HEK293 (cell line): ENCODE results near the gene FBXO33.

ENCODE experiments used
- CTCF ChIA-PET: fragments of 350-600 bp; formaldehyde crosslinking; extraction: SDS; loops from one replicate; lab custom pipeline; 2021; ENCODE audit warnings: antibody characterized with exemption; lab: Yijun Ruan, JAX
- POLR2A ChIA-PET: fragments of 300-600 bp; formaldehyde crosslinking; extraction: SDS; loops from one replicate; lab custom pipeline; 2020; ENCODE audit warnings: antibody characterized with exemption, inconsistent platforms; lab: Yijun Ruan, JAX
- H3K27ac ChIP-seq: fragments of 200-500 bp; sonication (Bioruptor generic); 2 replicates; pipeline ENCODE4 v1.5.1; 2014; ENCODE audit warnings: low read depth, low read length, control low read depth, inconsistent platforms; ENCODE audit errors: extremely low read depth
- H3K36me3 ChIP-seq, 2 experiments: fragments of 200-500 bp in 1 of 2; sonication (Bioruptor generic) in 1 of 2; 1 replicate in 1 of 2; 2 replicates in 1 of 2; pipeline ENCODE4 v1.5.1; 2014 to 2017; ENCODE audit warnings: inconsistent platforms in 2 of 2, low read length in 2 of 2; ENCODE audit not compliant: control insufficient read depth in 2 of 2, insufficient read depth in 1 of 2
- H3K4me1 ChIP-seq: fragments of 200-500 bp; sonication (Bioruptor generic); 2 replicates; pipeline ENCODE4 v1.5.1; 2014; ENCODE audit warnings: mild to moderate bottlenecking, low read length, inconsistent platforms; ENCODE audit not compliant: control insufficient read depth, insufficient read depth
- H3K4me3 ChIP-seq: 2 replicates; pipeline ENCODE4 v1.5.1; 2011; ENCODE audit warnings: low read depth, mild to moderate bottlenecking, control low read depth, low read length, moderate library complexity
- H3K9me3 ChIP-seq: fragments of 200-500 bp; sonication (Bioruptor generic); 2 replicates; pipeline ENCODE4 v1.5.1; 2014; ENCODE audit warnings: low read depth, low read length, inconsistent platforms; ENCODE audit not compliant: control insufficient read depth, insufficient read depth
- BCL11B ChIP-seq: fragments of 450-650 bp; formaldehyde crosslinking; IDR thresholded peaks from 2 replicates; pipeline ENCODE4 v1.5.1; 2016; ENCODE audit warnings: low read depth, missing biosample characterization, missing genetic modification characterization
- EGR2 ChIP-seq: fragments of 450-650 bp; formaldehyde crosslinking; IDR thresholded peaks from 2 replicates; pipeline ENCODE4 v1.5.1; 2016; ENCODE audit warnings: low read depth, missing biosample characterization, missing genetic modification characterization
- KLF7 ChIP-seq: fragments of 450-650 bp; formaldehyde crosslinking; IDR thresholded peaks from 2 replicates; pipeline ENCODE4 v1.5.1; 2016; ENCODE audit warnings: missing biosample characterization, missing genetic modification characterization, borderline replicate concordance
- MZF1 ChIP-seq: fragments of 450-650 bp; formaldehyde crosslinking; IDR thresholded peaks from 2 replicates; pipeline ENCODE4 v1.5.1; 2017; ENCODE audit warnings: missing biosample characterization, missing genetic modification characterization, borderline replicate concordance
- SP2 ChIP-seq: fragments of 450-650 bp; formaldehyde crosslinking; IDR thresholded peaks from 2 replicates; pipeline ENCODE4 v1.5.1; 2016; ENCODE audit warnings: missing biosample characterization, missing genetic modification characterization
- ZBTB49 ChIP-seq: fragments of 450-650 bp; formaldehyde crosslinking; IDR thresholded peaks from 2 replicates; pipeline ENCODE4 v1.5.1; 2016; ENCODE audit warnings: missing biosample characterization, missing genetic modification characterization, low read depth
- ZNF148 ChIP-seq: fragments of 450-650 bp; formaldehyde crosslinking; IDR thresholded peaks from 2 replicates; pipeline ENCODE4 v1.5.0; 2017; ENCODE audit warnings: missing biosample characterization, missing genetic modification characterization, borderline replicate concordance
- ZNF175 ChIP-seq: fragments of 450-650 bp; formaldehyde crosslinking; IDR thresholded peaks from 2 replicates; pipeline ENCODE4 v1.5.1; 2016; ENCODE audit warnings: missing biosample characterization, missing genetic modification characterization
- ZNF239 ChIP-seq: fragments of 450-650 bp; formaldehyde crosslinking; IDR thresholded peaks from 2 replicates; pipeline ENCODE4 v1.5.1; 2016; ENCODE audit warnings: missing biosample characterization, missing genetic modification characterization
- ZNF24 ChIP-seq: fragments of 450-650 bp; formaldehyde crosslinking; IDR thresholded peaks from 2 replicates; pipeline ENCODE4 v1.5.1; 2016; ENCODE audit warnings: missing biosample characterization, missing genetic modification characterization
- ZNF404 ChIP-seq: fragments of 450-650 bp; formaldehyde crosslinking; IDR thresholded peaks from 2 replicates; pipeline ENCODE4 v1.5.1; 2017; ENCODE audit warnings: missing biosample characterization, missing genetic modification characterization
- ZNF530 ChIP-seq: fragments of 450-650 bp; formaldehyde crosslinking; IDR thresholded peaks from 2 replicates; pipeline ENCODE4 v1.5.1; 2016; ENCODE audit warnings: low read depth, missing biosample characterization, missing genetic modification characterization
- ZNF548 ChIP-seq: fragments of 450-650 bp; formaldehyde crosslinking; IDR thresholded peaks from 2 replicates; pipeline ENCODE4 v1.5.1; 2016; ENCODE audit warnings: missing biosample characterization, missing genetic modification characterization
- ZNF560 ChIP-seq: fragments of 450-650 bp; formaldehyde crosslinking; IDR thresholded peaks from 2 replicates; pipeline ENCODE4 v1.5.1; 2017; ENCODE audit warnings: missing biosample characterization, missing genetic modification characterization, borderline replicate concordance
- ZNF768 ChIP-seq: fragments of 450-650 bp; formaldehyde crosslinking; IDR thresholded peaks from 2 replicates; pipeline ENCODE4 v1.5.1; 2018; ENCODE audit warnings: missing biosample characterization, mild to moderate bottlenecking, missing genetic modification characterization
- TF ChIP-seq, protein P1 (sequence below): fragments of 450-650 bp; formaldehyde crosslinking; IDR thresholded peaks from 2 replicates; pipeline ENCODE4 v1.5.1; 2016; ENCODE audit warnings: missing biosample characterization, missing genetic modification characterization
- TF ChIP-seq, protein P2 (sequence below): fragments of 450-650 bp; formaldehyde crosslinking; IDR thresholded peaks from 2 replicates; pipeline ENCODE4 v1.5.1; 2016; ENCODE audit warnings: missing biosample characterization, missing genetic modification characterization
- TF ChIP-seq, protein P3 (sequence below): fragments of 450-650 bp; IDR thresholded peaks from 2 replicates; pipeline ENCODE4 v1.5.1; 2018; ENCODE audit warnings: missing biosample characterization, missing genetic modification characterization
- TF ChIP-seq, protein P4 (sequence below): sonication (generic); formaldehyde crosslinking; IDR thresholded peaks from 2 replicates; pipeline ENCODE4 v1.8.1; 2022; ENCODE audit warnings: mild to moderate bottlenecking, moderate library complexity, missing genetic modification reagents

The FBXO33 gene

DNA sequence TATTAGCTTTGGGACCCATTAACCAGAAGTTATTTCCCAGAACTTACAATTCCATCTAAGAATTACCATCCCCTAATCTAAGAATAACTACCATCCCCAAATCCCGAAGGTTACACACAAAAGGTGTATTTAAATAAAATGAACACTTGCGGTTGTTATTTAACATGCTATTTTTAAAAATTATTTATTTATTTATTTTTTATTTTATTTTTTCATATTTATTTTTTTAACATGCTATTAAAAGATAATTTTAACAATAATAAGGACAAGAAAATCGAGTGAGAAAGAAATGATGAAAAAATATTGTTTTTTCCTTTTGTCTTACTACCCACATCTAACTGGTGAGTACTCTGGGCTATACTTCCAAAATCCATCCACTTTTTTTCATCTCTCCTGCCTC, 6.3 kb downstream of the FBXO33 start:
- Histone ChIP-seq H3K27ac (no peak overlapping the region), H3K9me3 (no peaks in the 10 kb centered on the region), H3K4me3 (no peak overlapping the region), H3K36me3 (no peaks in the 10 kb centered on the region), H3K4me1 (peaks cover 10% of the 10 kb centered on the region)
- ChIA-PET POLR2A (no interaction called here), CTCF (interaction anchor here (0.5 to 1.6 kb wide), 4 partner anchors 48 to 194 kb away, joined by 3 to 6 read pairs (median 4); no protein-coding TSS in a partner anchor)
- TF ChIP-seq, protein P1, sequence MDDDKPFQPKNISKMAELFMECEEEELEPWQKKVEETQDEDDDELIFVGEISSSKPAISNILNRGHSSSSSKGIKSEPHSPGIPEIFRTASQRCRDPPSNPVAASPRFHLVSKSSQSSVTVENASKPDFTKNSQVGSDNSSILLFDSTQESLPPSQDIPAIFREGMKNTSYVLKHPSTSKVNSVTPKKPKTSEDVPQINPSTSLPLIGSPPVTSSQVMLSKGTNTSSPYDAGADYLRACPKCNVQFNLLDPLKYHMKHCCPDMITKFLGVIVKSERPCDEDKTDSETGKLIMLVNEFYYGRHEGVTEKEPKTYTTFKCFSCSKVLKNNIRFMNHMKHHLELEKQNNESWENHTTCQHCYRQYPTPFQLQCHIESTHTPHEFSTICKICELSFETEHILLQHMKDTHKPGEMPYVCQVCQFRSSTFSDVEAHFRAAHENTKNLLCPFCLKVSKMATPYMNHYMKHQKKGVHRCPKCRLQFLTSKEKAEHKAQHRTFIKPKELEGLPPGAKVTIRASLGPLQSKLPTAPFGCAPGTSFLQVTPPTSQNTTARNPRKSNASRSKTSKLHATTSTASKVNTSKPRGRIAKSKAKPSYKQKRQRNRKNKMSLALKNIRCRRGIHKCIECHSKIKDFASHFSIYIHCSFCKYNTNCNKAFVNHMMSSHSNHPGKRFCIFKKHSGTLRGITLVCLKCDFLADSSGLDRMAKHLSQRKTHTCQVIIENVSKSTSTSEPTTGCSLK (tag by site-specific recombination) = no peak
- TF ChIP-seq, protein P2, sequence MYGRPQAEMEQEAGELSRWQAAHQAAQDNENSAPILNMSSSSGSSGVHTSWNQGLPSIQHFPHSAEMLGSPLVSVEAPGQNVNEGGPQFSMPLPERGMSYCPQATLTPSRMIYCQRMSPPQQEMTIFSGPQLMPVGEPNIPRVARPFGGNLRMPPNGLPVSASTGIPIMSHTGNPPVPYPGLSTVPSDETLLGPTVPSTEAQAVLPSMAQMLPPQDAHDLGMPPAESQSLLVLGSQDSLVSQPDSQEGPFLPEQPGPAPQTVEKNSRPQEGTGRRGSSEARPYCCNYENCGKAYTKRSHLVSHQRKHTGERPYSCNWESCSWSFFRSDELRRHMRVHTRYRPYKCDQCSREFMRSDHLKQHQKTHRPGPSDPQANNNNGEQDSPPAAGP = no peak
- no peak for TF ChIP-seq ZNF148 (tag by site-specific recombination)
- TF ChIP-seq ZNF560 (tag by site-specific recombination) = no peak
- no peak for TF ChIP-seq ZBTB49 (tag by site-specific recombination)

GRCh38 chr14:39423793-39424192, 8.4 kb downstream of the FBXO33 start:
- POLR2A ChIA-PET = no interaction called here
- Histone ChIP-seq H3K4me3 (no peak overlapping the region), H3K9me3 (no peaks in the 10 kb centered on the region), H3K36me3 (no peaks in the 10 kb centered on the region), H3K4me1 (peaks cover 6% of the 10 kb centered on the region; the same call in 1 of the 2 replicates), H3K27ac (no peak overlapping the region)
- TF ChIP-seq ZNF548 (tag by site-specific recombination) = no peak
- TF ChIP-seq MZF1 (tag by site-specific recombination) = no peak
- TF ChIP-seq ZNF239 = no peak
- CTCF ChIA-PET = interaction anchor here (0.6 kb wide), 1 partner anchor 43 kb away, joined by 6 read pairs; no protein-coding TSS in a partner anchor

DNA sequence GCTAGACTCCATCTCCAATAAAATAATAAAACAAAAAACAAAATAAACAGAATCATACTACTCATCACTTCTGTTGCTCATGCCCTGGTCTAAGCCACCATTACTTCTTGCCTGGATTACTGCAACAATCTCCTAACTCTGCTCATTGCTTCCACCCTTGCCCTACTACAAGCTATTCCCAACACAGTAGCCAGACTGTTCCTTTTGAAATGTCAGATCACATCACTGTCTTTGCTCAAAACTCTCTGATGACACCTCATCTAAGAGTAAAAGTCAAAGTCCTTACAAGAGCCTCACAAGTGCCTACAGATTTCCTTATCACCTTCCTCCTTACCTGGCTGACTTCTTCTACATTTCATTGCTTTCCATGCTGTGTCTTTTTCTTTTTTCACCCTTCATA, 10.0 kb downstream of the FBXO33 start:
- CTCF ChIA-PET = no interaction called here
- POLR2A ChIA-PET = no interaction called here
- no peak overlapping the region for H3K27ac ChIP-seq
- no peak for TF ChIP-seq BCL11B
- TF ChIP-seq ZNF404 (tag by site-specific recombination) = no peak
- TF ChIP-seq SP2 (tag by site-specific recombination) = no peak
- no peak for TF ChIP-seq EGR2 (tag by site-specific recombination)
- TF ChIP-seq ZNF175 (tag by site-specific recombination) = no peak
- TF ChIP-seq KLF7 = no peak
- no peak for TF ChIP-seq ZNF768 (tag by site-specific recombination)
- no peak for TF ChIP-seq ZNF24
- TF ChIP-seq, protein P3, sequence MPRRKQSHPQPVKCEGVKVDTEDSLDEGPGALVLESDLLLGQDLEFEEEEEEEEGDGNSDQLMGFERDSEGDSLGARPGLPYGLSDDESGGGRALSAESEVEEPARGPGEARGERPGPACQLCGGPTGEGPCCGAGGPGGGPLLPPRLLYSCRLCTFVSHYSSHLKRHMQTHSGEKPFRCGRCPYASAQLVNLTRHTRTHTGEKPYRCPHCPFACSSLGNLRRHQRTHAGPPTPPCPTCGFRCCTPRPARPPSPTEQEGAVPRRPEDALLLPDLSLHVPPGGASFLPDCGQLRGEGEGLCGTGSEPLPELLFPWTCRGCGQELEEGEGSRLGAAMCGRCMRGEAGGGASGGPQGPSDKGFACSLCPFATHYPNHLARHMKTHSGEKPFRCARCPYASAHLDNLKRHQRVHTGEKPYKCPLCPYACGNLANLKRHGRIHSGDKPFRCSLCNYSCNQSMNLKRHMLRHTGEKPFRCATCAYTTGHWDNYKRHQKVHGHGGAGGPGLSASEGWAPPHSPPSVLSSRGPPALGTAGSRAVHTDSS = no peak
- TF ChIP-seq, protein P4, sequence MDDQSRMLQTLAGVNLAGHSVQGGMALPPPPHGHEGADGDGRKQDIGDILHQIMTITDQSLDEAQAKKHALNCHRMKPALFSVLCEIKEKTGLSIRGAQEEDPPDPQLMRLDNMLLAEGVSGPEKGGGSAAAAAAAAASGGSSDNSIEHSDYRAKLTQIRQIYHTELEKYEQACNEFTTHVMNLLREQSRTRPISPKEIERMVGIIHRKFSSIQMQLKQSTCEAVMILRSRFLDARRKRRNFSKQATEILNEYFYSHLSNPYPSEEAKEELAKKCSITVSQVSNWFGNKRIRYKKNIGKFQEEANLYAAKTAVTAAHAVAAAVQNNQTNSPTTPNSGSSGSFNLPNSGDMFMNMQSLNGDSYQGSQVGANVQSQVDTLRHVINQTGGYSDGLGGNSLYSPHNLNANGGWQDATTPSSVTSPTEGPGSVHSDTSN (CRISPR knock-in tag) = no peak
- no peak for TF ChIP-seq ZNF530 (tag by site-specific recombination)

More for the DNA sequence above, 10.0 kb downstream of the FBXO33 start:
- H3K4me3 ChIP-seq = no peak overlapping the region
- H3K36me3 ChIP-seq = no peaks in the 10 kb centered on the region
- H3K4me1 ChIP-seq = peaks cover 6% of the 10 kb centered on the region; the same call in 1 of the 2 replicates
- H3K9me3 ChIP-seq = no peaks in the 10 kb centered on the region
